Suppressor macrophage (primary cell): ENCODE measurements around the gene TSHR.
A peak's percentile ranks its signal among the peaks of the same experiment; 100 is the strongest.
"Not testable (repeated sequence)": the region's sequence is repeated elsewhere in the genome, so short reads cannot be mapped to it uniquely, and the experiment has no call there.

Experiments used
- DNase-seq, 4 experiments: peaks; one replicate each; pipeline ENCODE4 v3.0.0-alpha.2; 2020 to 2022

The TSHR gene

DNA sequence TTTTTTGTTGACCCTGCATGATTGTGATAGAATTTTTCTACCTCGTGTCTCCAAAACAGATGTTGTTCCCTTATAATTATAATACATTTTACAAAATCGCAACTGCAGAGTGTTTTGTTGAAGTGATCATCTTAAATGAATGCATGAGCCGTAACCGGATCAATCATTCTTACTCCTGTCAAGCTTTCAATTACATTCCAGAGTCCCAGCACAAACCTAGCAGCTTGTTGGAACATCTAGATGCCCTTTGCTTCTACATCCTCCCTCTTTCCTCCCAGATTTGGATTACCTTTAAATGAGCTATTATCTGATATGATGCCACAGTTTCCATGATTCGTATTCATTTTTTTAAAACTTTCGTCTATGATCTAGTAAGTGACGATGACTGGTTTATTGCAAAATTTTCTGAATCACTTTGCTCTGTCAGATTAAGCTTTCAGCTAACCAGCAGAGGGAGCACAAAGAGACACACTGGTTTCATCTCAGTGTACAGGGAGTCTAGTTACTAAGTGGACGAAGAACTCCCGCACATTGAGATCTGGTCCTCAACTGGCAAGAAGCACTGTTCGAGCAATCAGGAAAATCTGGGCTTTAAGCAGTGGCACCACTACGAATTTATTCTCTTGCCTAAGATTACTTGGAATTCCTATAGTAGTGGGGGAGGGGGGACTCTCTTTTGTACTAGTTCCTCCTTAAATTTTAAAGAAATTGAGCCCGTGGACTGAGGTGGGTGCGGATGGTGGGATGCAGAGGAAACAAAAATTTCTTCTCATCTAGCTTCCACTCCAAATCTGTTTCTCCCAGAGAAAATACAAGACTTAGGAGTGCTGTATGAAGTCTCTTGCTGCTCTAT is 40.9 kb downstream of the TSHR start:
- peak; percentile 74 to 92 (median 84) for DNase-seq

DNA sequence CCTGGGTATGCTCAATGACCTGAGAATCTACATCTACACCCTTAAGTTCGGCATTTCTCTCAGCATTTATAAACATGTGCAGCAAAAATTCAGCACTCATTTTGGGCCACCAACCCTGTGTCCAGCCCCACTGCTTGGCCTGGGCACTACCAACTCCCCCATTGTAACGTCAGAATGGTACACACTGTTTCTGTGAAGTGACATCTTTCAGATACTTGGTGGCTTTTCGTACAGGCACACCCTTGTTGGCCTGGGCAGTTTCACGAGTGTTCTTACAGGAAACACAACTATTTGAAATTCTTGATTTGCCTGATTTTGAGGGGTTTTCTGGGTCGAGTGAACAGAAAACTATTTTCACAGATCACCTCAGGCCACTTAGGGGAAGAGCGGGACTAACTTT is 46.0 kb downstream of the TSHR start:
- DNase-seq = no peak

DNA sequence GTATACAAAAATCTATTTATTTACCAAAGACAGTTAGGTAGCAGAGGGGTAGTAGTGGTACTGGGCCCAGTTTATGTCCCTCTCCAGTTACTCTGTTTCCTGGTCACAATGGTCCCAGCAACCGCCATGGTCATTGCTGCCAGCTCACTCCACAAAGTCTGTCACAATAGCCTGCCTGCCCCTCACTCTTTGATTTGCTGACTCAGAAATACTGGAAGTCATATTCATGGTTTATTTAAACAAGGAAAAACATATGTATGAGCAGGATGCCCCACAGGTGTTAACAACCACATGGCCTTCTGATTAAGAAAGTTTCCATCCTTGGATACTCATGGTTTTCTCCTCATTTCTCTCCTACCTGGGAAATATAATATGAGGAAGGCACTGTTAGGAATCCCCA is 49.2 kb downstream of the TSHR start:
- DNase-seq = no peak

DNA sequence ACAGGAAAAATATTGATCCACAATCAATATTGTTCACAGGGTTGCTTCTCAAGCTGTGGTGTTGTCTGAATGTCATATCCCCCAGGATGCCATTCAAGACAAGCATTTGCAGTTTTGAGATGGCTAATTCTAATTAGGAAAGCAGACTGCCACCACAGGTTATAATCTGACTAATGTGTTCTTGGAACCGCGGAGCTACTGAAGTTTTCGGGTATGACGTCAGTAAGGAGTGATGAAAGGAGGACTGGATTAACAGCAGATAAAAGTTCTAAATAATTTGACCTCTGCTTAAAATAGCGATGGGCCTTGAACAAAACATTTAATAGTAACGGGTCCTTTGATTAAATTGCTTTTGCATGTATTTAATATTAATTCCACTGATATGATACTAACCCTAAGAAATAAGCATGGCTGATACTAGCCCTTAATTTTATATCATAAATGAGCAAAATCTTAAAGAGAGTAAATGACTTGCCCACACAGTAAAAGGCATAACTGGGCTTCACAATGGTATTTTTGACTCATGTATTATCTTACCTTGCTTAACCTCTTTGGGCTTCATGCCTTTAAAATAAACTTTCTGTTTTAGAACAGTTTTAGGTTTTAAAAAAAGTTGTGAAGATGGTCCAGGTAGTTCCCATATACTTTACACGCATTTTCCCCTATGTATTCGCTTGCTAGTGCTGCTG is 50.3 kb downstream of the TSHR start:
- no peak for DNase-seq

DNA sequence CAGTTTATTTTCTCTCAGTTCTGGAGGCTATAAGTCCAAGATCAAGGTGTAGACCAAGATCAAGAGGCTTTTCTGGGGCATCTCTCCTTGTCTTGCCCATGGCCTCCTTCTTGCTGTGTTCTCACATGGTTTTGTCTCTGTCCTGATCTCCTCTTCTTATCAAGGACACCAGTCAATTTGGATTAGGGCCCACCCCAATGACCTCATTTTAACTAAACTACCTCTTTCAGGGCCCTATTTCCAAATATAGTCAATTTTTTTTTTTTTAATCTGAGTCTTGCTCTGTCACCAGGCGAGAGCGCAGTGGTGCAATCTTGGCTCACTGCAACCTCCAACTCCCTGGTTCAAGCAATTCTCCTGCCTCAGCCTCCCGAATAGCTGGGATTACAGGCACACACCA is 50.8 kb downstream of the TSHR start:
- no peak for DNase-seq

DNA sequence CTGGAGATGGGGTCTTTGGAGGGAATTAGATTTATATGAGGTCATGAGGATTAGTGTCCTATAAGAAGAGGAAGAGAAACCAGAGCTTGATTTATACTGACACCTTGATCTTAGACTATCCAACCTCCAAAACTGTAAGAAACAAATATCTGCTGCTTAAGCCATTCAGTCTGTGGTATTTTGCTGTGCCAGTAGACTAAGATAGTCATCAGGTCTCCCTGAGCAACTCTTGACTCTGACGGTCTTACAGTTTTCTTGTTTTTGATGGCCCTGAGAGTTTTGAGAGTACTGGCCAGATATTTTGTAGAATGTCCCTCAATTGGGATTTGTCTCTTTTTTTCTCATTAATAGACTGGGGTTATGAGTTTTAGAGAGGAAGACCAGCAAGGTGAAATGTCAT is 51.7 kb downstream of the TSHR start:
- no peak for DNase-seq

DNA sequence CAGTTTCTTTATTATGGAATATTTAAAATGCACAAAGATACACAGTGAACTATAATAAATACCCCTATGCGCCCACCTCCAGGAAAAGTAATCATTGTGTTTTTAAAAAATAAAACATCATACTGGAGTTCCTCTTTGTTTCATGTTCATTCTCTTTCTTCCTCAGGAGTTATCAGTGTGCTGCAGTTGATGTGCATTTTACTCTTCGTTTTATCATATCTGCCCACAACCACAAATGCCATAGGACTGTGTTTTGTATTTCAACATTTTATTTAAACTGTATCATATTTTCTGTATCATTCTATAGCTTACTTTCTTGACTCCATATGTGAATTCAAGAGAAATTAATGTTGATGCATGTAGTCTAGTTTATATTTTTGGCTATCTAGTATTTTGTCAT is 53.9 kb downstream of the TSHR start:
- DNase-seq = no peak

DNA sequence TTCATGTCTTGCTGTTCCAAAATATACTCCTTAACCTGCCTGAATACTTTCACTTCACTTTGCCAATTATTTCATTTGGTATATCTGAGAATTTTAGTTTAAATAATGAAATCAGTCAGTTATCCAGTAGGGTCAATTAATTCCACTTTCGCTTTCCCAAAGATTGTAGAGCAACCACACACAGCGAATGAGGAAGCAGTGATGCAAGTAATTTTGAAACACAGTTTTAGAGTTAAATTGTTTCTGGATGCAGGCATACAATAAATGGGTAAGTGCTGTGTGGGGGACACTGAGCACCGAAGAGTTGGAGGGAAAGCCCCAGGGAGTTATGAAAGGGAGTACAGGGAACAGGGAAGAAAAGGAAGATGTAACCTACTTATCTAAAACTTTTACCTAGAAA is 62.8 kb downstream of the TSHR start:
- peak; percentile 33 to 69 (median 48) for DNase-seq

DNA sequence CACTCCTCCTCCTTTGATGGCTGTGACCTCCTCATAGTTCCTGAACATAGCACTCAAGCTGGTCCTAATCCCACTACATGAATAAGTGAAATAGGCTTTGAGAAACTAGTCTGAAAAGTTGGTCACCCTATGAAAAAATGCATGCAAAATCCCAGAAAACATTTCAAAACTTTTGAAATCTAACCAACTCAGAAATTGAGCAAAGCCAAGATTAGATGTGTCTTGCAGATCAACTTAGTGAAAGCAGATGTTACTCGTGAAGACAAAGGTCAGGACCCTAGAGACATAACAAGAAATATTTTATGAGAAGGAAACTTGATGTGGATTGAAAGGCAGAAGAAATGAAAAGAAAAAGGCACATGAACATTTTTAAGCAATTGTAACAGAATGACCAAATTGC is 63.3 kb downstream of the TSHR start:
- DNase-seq = no peak

DNA sequence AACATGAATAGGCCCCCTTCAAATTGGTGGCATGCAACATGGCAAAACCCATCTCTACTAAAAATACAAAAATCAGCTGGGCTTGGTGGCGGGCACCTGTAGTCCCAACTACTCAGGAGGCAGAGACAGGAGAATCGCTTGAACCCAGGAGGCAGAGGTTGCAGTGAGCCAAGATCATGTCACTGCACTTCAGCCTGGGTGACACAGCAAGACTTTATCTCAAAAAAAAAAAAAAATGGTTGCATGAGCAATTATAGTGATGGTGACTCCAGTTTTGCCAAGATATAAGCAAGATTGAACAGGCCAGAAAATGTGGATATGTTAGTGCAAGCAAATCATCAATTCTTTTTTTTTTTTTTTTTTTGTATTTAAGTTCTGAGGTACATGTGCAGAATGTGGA is 63.7 kb downstream of the TSHR start:
- not testable (repeated sequence) for DNase-seq

DNA sequence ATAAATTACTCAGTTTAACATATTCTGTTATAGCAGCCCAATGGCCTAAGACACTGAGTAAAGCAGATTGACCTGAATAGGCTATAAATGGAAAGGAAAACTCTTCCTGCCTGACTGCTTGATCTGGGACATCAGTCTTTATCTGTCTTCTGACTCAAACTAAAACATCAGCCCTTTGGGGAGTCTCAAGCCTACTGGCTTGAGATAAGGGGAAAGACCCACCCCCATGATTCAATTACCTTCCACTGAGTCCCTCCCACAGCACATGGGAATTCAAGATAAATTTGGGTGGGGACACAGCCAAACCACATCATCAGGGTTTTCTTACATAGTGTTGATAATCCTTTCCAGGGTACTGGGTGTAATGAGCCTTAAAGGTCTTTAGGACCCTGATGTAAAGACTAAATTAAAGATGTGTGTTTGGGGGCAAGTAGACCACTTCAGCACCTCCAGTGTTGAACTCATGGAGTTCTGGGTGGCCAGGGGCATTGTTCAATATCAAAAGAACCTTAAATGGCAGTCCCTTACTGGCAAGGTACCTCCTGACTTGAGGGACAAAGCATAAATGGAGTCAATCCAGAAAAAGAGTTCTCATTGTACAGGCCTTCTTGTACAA is 67.8 kb downstream of the TSHR start:
- no peak for DNase-seq

DNA sequence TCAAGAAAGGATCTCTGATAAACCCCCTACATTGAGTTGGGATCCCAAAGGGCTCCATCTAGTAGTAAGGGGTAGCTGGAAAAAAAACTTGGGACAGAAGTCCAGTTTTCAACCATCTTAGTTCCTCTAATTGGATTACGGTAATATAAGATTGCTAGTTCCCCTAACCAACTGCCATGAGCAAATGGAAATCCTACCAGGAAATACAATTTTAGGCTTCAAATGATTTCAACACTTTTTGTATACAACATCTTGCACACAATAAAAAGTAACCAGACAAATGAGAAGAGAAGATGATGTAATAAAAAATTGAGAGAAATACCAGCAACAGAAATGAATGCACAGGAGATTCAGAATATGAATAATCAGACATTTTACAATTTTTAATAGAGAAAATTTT is 73.0 kb downstream of the TSHR start:
- DNase-seq = peak; percentile 24 to 74 (median 47)

DNA sequence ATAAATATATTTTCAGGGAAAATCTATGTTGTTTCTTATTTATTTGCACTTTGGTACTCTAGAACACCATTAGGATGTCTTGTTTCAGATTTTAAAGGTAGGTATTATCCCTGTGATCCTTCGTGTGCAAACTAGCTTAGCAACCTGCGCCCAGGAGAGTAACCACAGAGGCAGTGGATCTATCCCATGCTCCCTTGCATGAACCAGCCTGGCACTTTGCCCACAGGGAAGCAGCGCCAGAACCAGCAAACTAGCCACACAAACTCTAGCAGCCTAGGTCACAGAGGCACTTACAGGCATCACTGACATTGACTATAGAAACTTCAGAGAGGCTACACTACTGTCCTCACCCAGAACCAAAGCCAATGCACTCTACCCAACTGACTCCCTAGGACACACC is 76.1 kb downstream of the TSHR start:
- DNase-seq = no peak

DNA sequence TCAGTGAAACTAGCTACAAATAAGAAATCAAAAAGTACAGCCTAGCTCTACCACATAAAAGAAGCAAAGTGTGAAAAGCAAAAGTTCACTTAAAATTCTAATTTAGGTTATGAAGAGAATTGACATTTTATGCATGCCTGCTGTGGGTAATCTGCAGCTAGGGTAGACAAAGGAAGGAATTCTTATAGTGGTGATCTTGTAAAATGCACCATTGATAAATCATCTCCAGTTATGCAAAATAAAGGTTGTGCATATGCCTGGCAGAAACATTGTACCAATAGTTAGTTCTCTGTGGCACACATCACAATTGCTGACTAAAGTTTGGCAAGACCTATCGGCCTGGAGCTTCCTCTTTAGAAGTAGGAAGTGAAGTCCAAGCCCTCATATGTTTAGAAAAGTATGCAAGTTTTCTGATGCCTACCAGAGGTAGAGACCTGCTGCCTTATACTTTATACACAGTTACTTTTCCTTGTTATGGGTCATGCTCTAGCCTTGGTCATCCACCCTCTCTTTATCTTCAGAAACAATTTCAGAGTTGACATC is 78.3 kb downstream of the TSHR start:
- peak; percentile 62 to 90 (median 78) for DNase-seq

DNA sequence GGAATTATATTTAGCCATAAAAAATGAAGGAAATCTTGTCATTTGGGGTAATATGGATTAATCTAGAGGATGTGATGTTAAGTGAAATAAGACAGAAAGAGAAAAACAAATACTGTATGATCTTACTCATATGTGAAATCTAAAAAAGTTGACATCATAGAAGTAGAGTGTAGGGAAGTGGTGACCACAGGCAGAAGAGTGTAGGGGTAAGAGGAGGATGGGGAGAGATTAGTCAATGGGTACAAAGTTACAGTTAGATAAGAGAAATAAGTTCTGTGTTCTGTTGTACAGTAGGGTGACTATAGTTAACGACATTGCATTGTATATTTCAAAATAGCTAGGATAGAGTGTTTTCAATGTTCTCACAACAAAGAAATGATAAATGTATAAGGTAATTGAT is 87.0 kb downstream of the TSHR start:
- peak in 3 of 4 experiments; percentile 15 to 50 (median 38) for DNase-seq

DNA sequence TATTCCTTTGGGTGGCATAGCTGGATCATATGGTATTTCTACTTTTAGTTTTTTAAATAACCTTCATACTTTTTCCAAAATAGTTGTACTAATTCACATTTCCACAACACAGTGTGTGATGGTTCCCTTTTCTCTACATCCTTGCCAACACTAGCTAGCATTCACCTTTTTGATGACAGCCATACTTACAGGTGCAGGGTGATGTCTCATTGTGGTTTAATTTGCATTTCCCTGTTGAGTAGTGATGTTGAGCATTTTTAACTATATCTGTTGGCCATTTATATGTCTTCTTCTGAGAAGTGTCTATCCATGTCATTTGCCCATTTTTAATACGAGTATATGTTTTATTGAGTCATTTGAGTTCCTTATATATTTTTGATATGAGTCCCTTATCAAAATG is 96.1 kb downstream of the TSHR start:
- DNase-seq = no peak

DNA sequence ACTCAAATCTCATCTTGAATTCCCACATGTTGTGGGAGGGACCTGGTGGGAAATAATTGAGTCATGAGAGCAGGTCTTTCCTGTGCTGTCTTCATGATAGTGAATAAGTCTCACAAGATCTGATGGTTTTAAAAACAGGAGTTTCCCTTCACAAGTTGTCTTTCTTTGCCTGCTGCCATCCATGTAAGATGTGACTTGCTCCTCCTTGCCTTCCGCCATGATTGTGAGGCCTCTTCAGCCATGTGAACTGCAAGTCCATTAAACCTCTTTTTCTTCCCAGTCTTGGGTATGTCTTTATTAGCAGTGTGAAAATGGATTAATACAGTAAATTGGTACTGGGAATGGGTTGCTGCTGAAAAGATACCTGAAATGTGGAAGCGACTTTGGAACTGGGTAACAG is 98.6 kb downstream of the TSHR start:
- not testable (repeated sequence) for DNase-seq

DNA sequence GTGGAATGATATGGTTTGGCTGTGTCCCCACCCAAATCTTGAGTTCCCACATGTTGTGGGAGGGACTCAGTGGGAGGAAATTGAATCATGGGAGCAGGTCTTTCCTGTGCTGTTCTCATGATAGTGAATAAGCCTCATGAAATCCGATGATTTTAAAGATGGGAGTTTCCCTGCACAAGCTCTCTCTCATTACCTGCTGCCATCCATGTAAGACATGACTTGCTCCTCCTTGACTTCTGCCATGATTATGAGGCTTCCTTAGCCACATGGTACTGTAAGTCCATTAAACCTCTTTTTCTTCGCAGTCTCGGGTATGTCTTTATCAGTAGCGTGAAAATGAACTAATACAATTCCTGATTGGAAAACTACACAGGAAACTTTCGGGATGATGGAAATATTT is 100.5 kb downstream of the TSHR start:
- DNase-seq = no peak

DNA sequence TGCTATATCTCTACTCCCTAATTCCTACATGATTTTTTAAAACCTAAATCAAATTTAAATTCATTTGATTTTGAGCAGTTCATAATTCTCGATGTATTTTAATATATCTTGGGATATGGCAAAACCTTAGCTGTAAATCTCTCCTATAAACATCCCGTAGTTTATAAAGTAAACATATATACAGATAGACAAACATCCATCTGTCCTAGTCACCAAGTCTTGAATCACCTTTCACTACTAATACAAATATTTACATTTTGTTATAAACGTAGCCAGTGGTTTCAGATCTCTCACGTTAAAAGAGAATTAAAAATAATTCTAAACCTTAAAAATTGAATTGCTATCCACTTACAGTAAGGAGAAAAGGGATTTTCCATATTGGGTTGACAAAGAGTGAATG is 107.0 kb downstream of the TSHR start:
- no peak for DNase-seq

DNA sequence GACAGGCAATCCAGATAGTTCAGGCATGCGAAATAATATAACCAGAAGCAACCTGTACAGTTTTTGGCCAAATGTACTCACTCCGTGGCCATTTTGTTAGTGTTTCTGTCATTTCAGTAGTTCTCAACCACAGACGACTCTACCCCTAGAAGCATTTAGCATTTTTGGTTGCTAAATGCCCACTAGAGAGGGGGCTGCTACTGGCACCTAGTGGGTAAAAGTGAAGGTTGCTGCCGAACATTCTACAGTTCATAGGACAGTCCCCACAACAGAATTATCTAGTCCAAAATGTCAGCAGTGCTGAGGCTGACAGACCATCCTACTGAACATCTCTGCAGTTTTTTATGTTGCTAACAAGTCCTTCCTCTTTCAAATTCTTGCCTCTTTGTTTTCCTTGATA is 107.4 kb downstream of the TSHR start:
- peak; percentile 28 to 50 (median 42) for DNase-seq

DNA sequence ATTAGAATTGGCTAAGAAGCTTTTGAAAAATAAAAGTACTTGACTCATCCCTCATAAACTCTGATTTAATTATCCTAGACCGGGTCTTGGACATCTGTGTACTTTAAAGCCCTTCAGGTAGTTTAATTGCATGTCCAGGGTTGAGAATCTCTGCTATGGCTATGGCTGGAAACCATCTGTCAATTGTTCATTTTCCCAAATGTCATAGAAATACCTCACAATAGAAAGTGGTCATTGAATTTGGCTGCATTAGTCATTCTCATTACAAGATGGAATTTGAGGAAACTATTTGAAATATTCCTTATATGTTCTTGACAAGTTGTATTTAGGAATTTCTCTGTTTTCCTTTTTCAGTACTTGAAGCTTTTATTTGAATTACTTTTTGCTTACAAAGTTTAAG is 111.3 kb downstream of the TSHR start:
- DNase-seq = no peak

DNA sequence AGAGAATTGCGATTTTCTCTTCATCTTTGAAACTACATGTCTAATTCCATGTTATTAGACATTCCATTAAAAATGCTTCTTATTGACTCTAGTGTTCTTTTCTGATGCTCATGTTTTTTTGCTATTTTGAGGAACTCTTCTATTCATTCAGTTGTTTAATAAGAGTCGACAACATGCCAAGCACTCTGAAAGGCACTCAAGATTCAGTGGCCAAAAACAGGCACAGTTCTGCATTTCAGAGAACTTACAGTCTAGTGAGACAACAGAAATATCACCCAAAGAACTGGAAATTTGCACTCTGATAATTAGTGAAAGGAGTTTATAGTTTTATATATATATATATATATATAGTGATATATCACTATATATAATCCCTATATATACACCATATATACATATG is 111.7 kb downstream of the TSHR start:
- DNase-seq = no peak

DNA sequence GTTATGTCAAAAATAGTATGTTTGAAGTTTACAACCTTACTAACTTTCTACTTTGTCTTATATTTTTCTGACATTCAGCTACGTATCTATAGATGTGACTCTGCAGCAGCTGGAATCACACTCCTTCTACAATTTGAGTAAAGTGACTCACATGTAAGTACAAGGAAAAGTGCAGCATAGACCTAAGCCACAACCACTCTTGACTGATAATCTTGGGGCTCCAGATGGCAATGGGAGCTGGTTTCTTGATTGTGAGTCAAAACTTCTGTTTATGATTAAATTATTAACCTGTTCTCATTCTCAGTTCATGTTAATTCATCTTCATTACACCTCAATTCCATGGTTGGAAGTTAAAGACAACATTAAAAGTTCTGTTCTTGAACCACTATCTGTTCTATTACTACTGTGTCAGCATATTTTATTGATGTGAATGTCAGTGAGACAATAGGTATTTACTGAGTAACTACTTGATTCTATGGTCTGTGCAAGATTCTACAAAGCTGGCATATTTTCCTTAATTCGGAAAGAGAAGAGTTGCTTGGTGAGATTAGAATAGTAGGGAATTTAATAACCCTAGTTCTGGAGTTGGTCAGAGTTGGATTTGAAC is 112.9 kb downstream of the TSHR start:
- no peak for DNase-seq
